GM18505 (cell line): ENCODE data around the gene PARP8.
"Not testable (repeated sequence)": the region's sequence is repeated elsewhere in the genome, so short reads cannot be mapped to it uniquely, and the experiment has no call there.

Source experiments
- ATAC-seq: cut with Tn5 transposase; IDR thresholded peaks from one replicate; pipeline ENCODE4 v1.9.1; 2021; ENCODE audit not compliant: unreplicated experiment
- POLR2A ChIP-seq: IDR thresholded peaks from 4 replicates; pipeline ENCODE4 v1.6.1; 2011; ENCODE audit warnings: borderline replicate concordance; ENCODE audit not compliant: insufficient read depth, insufficient read length; ENCODE audit errors: extremely low read depth

The PARP8 gene

GRCh38 chr5:50808406-50808805 is 142.0 kb downstream of the PARP8 start:
- no peak for TF ChIP-seq POLR2A
- ATAC-seq = no peak

DNA sequence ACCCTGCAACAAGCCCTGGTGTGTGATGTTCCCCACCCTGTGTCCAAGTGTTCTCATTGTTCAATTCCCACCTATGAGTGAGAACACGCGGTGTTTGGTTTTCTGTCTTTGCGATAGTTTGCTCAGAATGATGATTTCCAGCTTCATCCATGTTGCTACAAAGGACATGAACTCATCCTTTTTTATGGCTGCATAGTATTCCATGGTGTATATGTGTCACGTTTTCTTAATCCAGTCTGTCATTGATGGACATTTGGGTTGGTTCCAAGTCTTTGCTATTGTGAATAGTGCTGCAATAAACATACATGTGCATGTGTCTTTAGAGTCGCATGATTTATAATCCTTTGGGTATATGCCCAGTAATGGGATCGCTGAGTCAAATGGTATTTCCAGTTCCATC is 145.3 kb downstream of the PARP8 start:
- not testable (repeated sequence) for ATAC-seq

DNA sequence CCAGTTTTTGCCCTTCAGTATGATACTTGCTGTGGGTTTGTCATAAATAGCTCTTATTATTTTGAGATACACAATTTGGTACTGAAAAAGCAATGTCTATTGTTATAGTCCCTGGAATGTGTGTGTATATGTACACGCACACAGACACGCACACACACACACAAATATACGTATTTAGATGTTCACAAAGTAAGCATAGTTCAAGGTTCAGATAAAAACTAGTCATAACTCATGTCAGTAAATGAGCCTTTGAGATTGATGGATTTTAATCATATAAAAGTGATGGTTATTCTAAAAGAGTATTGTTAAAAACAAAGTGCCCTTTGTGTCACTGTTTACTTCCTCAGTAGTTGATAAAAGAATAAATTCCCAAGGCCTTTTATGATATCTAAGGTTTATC is 147.3 kb downstream of the PARP8 start:
- TF ChIP-seq POLR2A = no peak

DNA sequence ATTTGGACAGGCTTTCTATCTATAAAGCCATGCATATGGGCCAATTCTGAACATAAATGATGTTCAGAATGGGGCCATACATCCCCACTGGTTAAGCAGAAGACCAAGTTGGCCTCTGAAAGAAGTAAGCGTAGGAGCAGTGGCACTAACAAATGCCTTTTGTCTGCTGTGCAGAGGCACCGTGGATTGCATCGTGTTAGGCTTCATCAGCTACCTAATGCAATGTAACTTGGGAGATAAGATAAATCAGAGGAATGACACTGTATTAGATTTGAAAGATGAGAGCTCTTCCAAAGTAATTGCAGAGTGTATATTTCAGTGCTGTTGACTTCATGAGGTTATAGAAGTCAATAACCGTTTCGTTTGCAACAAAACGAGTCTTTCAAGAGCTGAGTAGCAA is 148.1 kb downstream of the PARP8 start:
- ATAC-seq = no peak
- no peak for TF ChIP-seq POLR2A

More for the DNA sequence above, 147.3 kb downstream of the PARP8 start:
- no peak for ATAC-seq

DNA sequence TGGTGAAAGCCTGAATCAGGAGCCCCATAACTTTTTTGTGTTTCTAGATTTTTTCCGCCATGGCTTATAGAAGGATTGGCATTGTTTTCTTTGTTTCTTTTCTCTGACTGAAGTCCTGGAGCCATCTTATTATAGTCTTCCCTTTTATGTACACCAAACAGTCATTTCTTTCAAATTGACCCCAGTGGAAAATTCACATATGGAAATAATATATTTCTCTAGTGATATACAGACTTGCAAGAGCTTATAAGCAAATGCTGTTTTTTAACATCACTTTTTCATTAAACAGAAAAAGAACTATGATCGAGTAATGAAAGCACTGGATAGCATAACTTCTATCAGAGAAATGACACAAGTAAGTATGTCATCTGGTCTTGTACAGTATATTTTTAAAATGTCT is 155.6 kb downstream of the PARP8 start:
- TF ChIP-seq POLR2A = no peak
- no peak for ATAC-seq

DNA sequence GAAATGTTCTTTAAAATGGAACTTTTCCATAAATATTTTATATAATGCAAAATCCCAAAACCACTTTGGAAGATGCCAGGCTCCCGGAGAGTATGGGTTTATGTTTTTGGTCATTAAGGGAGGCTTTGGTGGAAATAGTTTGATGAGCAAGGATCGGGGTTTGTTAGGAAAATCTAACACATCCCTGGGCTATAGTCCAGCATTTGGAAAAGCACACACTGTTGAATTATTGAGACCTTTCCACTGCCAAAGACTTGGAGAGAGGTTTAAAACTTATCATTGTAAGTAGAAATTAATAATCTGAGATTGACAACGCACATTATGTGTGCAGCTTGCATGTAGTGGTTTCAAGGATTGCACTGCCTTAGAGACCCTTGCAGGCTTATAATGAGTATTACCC is 156.3 kb downstream of the PARP8 start:
- no peak for TF ChIP-seq POLR2A
- no peak for ATAC-seq

DNA sequence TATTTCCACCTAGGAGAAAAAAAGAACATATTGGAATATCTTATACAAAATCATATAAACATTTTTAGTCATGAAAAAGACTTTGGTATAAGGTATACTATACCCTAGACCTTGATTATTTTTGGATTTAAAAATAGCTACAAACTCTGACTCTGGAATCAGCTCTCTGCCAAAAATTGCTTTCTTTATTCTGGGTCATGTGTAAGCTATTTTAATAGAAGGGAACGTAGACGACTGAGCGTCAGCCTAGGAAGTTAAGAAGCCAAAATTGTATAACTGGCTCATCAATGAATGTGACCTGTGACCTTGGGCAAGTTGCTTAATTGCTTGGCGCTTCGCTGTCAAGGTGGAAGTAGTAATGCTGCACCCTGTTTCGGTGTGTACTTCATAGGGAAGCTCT is 157.1 kb downstream of the PARP8 start:
- TF ChIP-seq POLR2A = no peak
- no peak for ATAC-seq

DNA sequence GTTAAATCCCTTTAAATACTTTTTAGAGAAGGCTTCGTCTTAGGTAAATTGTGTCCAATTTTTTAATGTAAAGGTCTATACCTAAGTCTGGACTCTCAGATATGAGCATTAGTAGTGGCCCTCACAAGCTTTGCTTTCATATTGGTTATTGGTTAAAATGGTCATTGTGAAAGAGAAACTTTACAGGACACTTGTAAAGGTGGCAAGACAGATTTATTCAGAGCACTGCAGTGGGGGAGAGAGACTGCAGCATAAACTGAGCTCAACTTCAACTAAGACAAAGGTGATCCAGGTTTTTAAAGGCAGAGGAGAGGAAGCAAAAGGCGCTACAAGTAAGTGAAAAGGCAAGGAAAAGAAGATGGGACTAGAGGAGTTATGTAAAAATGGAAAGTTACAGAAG is 157.7 kb downstream of the PARP8 start:
- no peak for TF ChIP-seq POLR2A
- no peak for ATAC-seq

DNA sequence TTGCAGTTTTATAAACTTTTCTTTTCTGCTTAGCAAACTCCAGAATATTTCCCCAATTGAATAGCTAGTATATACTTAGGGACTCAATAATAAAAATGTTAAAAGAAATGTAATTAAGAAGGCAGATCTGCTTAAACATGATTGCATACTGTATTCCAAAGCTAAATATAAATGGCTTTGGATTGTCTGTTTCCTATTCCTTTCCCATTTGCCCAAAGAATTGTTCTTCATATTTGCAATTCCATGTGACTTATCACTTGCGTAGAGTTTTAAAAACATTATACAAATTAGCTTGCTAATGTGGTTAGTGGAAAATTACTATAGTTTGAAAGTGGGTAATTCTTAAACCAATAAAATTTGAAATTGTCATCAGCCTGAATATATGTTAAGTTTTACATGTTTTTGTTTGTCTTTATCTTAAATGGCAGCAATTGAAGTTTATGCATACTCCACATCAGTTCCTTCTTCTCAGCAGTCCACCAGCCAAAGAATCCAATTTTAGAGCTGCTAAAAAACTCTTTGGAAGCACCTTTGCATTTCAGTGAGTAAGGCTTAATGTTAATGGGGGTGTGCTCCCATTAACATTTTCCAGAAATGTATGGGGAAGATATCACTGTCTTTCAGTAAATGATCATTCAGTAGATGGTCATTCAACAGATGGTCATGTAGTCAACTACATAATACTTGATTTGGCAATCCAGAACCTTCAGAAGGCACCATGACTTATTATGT is 161.2 kb downstream of the PARP8 start:
- no peak for ATAC-seq
- TF ChIP-seq POLR2A = no peak

DNA sequence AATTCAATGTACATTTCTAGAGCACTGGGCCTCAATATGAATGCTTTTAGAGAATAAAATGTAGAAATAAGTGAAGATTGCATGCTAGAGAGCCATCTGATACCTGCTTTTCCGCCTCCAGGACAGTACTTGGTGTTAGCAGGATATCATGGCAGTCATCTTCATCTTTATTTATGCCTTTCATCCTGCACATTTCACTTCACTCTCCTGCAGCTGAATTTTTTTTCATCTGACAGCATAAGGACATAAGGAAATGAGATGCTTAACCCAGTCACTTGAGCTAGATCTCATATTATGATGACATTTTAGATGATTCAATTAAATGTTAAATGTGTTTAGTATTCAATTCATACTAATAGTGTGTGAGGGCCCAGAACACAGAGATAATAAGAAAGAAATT is 162.6 kb downstream of the PARP8 start:
- no peak for TF ChIP-seq POLR2A
- no peak for ATAC-seq

DNA sequence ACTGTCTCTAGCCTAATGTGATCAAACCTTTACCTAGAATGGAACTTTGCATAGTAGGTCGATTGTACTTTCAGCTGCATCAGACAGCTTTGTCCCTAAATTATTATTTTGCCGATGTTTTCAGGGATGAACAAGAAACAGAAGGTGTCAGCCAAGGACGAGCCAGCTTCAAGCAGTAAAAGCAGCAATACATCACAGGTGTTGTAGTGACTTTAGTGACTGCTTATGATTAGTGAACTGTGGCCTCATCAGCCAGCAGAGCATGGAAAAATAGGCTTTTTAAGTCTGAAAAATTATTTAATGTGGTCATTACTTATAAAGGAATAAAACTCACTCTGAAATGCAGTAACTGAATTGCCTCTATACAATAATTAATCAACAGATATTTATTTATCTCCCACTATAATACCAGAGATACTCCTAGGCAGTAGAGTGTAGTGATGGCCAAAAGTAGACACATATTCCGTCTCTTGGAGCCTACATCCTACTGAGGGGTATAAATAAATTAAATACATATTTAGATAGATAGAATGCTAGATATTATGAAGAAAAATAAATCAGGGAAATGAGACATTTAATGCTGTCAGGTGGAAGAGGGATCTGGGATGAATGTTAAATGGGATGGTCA is 166.3 kb downstream of the PARP8 start:
- ATAC-seq = no peak
- no peak for TF ChIP-seq POLR2A

DNA sequence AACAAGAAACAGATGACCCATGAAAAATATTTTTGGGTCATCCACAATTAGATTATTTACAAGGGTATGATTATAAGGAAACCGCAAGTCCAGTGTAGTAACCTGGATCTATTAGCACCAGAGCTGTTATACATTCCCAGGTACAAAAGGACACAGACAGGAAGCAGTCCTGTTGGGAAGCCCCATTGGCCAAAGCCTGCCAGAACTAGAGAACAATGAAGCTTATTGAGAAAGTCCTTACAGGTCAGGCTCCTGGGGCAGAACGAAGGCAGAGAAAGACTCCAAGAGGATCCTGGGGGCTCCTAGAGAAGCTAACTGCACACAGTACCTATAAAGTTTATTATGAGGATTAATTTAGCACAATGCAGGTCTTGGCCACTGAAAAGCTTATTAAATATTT is 169.9 kb downstream of the PARP8 start:
- TF ChIP-seq POLR2A = no peak
- no peak for ATAC-seq

GRCh38 chr5:50839472-50839871 is 173.0 kb downstream of the PARP8 start:
- no peak for TF ChIP-seq POLR2A
- ATAC-seq = no peak

DNA sequence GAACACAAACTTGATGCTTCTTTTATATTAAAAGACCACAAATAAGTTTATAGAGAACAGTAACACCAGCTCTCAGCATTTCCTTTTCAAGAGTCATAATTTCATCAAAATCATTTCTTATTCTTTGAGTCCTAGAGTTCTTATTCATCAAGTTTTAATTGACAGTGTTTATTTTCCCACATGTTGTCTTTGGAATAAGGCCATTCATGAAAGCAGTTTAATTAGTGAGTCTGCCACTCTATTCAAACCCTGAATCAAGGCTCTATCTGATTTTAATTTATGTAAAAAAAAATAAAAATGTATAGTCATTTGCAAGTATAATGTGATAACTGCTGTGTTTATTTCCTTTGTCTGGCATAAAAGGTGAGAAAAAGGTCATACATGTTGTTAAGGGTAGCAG is 176.7 kb downstream of the PARP8 start:
- no peak for TF ChIP-seq POLR2A
- ATAC-seq = no peak
